HG02885 (cell line): ENCODE data around the gene IL34.
"Not testable (repeated sequence)": the region's sequence is repeated elsewhere in the genome, so short reads cannot be mapped to it uniquely, and the experiment has no call there.

Experiments
- ATAC-seq: cut with Tn5 transposase; IDR thresholded peaks from one replicate; pipeline ENCODE4 v1.9.1; 2021; ENCODE audit warnings: mild to moderate bottlenecking; ENCODE audit not compliant: unreplicated experiment, poor library complexity

The IL34 gene

DNA sequence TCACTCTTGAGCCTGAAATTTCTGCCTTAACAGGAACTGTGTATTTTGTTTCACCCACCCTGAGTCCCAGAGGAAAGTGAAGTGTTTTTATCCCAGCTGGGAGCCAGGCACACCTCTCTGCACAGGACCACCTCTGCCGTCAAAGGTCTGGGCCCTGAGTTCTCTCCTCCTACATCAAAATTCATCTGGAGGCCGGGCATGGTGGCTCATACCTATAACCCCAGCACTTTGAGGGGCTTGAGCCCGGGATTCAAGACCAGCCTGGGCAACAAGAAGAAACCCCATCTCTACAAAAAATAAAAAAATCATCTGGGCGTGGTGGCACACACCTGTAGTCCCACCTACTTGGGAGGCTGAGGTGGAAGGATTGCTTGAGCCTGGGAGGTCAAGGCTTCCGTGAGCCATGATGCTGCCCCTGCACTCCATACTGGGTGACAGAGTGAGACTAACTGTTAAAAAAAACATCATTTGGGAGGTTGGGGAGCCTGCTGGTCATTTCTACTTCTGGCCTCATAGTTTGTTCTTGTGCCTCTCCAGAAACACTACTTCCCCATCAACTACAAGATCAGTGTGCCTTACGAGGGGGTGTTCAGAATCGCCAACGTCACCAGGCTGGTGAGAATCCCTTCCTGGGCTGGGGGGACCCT, 9.8 kb downstream of the IL34 start:
- ATAC-seq: no peak

DNA sequence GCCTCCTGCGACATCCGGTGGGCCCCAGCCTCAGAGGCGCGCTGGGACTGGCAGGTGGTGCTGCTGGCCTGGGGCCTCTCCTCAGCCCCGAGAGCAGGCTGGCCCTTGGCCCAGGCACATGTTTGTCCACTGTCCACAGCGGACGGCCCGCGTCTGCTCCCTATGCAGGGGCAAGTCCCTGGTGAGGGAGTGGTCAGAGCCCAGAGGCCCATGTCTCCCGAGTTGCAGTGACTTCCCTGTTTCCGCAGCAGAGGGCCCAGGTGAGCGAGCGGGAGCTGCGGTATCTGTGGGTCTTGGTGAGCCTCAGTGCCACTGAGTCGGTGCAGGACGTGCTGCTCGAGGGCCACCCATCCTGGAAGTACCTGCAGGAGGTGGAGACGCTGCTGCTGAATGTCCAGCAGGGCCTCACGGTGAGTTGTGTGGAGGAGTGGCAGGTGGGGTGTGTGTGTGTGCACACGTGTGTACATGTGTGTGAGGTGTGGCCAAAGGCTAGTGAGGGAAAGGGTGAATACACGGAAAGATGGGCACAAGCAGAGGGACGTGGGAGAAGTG, 10.4 kb downstream of the IL34 start:
- no peak for ATAC-seq

DNA sequence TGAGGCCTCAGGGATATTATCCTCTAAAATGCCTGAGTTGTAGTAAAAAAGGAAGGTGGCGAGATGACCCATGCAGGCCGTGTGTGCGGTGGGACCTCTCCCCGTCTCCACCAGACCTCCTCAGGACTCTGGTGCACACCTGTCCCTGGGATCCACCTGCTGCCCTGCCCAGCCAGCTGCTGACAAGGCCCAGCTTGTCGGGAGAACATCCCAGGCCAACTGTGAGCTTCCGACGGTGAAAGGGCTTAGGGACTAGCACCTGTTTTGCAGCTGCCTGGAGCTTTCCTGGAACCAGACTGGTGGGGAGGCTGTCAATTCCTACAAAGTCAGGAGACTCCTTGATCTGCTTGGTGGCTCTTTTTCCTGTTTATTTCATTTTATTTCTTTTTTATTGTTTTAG, 11.6 kb downstream of the IL34 start:
- ATAC-seq: no peak

DNA sequence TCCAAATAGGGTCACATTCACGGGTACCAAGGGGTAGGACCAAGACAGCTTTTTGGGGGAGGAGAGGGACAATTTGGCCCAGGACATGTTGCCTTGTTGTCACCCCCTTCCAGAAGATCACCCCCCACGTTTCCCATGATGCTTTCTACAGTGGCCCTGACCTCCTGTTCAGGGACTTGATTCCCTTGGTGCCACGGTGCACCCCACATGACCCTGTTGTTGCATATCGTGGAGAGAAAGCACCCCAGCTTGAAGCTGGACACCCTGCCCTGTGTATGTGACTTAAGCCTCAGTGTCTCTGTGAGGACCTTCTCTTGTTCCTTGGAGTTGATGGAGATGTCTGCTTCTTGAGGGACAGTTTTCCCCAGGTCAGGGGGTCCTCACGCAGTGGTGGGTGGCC, 12.6 kb downstream of the IL34 start:
- no peak for ATAC-seq

DNA sequence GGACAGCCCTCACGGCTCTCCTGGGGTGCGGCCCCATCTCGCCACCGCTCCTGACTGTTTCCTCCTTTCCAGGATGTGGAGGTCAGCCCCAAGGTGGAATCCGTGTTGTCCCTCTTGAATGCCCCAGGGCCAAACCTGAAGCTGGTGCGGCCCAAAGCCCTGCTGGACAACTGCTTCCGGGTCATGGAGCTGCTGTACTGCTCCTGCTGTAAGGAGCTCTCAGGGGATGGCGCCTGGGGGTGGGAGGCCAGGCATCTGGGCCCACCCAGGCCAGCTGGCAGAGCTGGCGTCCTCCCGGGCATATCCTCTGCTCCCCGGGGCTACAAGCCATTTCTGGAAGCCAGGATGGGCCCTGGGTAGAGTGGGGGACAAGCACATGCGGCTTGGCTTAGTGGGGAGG, 13.2 kb downstream of the IL34 start:
- ATAC-seq: no peak

DNA sequence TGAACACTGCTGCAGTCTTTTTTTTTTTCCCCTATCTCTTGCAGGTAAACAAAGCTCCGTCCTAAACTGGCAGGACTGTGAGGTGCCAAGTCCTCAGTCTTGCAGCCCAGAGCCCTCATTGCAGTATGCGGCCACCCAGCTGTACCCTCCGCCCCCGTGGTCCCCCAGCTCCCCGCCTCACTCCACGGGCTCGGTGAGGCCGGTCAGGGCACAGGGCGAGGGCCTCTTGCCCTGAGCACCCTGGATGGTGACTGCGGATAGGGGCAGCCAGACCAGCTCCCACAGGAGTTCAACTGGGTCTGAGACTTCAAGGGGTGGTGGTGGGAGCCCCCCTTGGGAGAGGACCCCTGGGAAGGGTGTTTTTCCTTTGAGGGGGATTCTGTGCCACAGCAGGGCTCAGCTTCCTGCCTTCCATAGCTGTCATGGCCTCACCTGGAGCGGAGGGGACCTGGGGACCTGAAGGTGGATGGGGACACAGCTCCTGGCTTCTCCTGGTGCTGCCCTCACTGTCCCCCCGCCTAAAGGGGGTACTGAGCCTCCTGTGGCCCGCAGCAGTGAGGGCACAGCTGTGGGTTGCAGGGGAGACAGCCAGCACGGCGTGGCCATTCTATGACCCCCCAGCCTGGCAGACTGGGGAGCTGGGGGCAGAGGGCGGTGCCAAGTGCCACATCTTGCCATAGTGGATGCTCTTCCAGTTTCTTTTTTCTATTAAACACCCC, 13.8 kb downstream of the IL34 start:
- ATAC-seq: no peak

DNA sequence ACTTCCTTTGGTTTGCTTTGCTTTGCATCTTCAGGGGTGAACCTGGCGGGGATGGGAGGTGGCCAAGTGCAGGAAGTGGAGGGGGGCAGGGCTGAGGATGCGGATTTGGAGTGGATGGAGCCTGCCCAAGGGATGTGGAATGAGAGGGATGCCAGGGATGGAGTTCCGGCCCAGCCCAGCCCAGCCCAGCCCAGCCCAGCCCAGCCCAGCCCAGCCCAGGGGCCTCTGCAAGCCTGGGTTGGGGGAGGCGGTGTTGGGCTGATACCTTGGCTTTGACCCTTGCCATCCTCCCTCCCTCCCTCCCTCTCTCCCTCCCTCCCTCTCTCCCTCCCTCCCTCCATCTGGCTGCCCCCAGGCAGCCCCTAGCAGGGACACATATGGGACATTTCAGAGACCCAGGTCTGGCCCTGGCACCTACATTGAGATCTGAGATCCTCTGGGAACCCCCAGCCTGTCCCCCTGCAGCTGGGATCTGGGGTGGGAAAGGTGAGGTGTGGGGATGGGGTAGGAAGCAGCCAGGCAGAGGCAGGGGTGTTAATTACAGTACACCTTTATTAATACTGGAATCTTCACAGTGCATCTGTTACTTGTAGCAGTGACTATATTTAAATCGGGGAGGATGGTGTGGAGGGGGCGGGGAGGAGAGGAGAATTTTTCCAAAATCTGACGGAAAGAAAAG, 14.5 kb downstream of the IL34 start:
- ATAC-seq: no peak

DNA sequence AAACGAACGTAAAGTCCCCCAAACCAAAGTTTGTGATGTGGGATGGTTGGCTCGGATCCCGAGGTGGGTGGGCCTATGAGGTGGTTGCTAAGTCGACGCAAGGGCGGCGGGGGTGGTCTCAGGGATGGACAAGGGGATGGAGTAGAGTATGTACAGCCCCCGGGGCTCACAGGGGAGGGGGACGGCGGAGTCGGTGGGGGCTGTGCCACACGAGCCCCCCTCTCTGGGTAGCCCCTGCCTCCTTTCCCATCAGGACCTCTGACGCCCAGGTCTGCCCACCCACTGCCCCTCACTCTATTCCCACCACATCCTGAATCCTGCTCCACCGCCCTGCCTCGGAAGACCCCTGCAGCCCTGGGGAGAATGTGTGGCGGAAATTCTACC, 15.2 kb downstream of the IL34 start:
- no peak for ATAC-seq

DNA sequence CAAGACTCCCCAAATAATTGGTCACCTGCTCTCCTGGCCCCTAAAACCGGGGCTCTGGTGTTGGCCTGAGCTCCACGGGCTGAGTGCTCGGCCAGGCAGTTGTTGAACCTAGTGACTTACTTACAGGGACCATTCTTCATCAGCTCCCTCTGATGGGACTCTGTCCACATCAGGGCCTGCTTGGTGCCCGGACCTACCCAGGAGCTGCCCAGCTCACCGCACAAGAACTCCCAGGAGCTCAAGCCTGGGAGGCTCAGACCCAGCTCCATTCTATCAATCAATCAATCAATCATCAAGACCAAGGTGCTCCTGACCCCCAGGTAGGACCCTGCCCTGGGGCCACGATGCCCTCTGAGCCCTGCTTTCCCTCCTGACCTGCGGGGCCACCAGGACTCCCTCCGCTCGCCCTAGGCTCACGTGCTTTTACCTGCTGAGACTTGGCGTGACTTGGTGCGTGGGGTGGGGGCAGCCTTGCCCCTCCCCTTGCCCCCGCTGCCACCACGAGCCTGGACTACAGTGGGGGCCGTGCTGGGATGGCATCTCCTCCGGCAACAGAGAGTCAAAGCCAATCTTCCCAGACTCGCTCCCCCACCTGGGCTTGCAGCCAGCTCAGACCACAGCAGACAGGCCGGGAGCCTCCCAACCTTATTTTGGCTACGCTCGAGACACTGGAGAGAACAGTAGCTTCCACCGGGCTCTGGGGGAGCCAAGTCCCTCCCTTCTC, 15.7 kb downstream of the IL34 start:
- ATAC-seq: no peak

DNA sequence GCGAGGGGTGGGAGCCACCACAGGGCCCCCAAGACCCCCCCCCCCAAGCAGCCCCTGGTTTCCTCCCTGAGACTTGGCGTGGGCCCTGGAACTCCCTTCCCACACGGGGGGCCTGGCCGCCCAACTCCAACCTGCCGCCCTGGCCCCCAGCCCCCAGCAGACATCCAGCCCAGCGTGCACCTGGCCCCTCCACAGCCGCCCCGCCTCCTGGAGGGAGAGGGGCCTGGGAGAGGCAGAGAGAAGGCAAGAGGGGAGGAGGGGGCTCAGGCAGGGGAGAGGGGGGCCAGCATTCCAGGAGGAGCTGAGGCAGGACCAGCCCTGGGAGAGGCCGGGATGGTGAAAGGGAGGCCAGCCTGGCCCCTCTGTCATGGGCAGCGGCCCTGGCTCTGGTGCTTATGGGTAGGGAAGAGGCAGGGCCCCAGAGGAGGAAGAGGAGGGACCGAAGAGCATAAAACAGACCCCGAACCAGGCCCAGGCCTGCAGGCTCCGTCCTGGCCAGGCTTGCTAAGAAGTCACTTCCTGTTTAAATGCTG, 16.7 kb downstream of the IL34 start:
- no peak for ATAC-seq

DNA sequence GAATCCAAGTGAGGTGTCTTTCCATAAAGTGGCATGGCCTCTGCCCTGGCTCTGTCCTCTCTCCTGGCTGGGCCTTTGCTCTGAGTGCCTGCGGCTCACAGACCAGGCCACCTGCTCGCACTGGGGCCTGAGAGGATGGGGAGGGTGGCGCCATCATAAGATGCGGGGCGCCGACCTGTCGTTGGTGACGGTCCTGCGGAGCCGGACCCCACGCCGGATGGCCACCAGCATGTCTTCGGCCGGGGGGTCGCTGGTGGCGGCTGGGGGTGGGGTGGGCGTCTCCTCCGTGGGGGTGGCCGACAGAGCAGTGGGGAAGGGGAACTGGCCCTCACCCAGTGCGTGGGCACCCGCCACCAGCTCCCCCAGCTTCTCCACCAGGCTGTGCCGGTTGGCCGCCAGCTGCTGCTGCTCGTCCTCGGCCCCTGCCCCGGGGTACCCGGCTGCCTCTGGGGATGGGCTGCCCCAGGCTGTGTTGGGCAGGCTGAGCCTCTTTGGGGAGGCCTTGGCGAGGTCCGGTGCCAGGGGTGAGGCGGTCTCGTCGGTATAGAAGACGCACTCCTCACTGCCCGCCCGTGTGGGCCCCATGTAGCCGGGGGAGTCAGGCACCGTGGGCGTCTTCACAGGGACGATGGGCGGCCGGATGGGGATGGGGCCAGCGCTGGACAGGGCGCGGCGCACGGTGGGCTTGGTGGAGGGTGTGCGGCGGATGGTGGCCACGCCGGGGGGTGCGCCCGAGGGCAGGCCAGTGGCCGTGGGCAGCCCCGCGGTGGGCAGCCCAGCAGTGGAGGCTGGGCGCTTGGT, 17.4 kb downstream of the IL34 start:
- ATAC-seq: no peak

DNA sequence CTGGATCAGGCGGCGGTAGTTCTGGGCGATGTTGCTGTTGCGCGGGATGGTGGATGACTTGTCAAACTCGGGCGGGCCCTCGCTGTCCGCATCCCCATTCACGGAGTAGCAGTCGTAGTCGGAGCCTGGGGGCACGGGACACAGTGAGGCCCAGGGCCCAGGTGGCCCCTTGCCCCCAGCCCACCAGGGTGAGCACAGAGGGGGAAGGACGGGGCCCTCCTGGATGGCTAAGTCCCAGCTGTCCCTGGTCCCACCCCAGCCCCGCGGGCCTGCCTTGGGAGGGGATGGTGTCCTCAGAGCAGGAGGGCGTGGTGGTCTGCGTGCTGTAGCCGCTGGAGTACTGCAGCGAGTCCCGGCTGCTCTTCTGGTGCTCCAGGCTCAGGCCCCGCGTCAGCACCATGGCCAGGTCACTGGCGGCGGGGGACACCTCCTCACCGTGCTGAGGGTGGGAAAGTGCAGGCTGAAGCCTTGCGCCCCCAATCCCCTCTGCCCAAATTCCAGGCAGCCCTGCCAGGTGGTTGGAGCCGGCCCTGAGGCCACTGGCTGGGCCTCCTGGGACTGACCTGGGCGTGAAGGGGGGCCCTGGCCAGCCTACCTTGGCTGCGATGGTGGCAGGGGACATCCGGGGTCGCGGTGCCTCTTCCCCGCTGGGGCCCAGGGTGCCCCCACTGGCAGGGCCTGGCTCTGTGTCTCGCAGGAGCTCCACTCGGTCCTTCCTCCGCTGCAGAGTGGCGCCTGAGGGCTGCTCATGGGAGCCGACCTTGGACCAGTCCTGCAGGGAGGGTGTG, 18.2 kb downstream of the IL34 start:
- no peak for ATAC-seq

DNA sequence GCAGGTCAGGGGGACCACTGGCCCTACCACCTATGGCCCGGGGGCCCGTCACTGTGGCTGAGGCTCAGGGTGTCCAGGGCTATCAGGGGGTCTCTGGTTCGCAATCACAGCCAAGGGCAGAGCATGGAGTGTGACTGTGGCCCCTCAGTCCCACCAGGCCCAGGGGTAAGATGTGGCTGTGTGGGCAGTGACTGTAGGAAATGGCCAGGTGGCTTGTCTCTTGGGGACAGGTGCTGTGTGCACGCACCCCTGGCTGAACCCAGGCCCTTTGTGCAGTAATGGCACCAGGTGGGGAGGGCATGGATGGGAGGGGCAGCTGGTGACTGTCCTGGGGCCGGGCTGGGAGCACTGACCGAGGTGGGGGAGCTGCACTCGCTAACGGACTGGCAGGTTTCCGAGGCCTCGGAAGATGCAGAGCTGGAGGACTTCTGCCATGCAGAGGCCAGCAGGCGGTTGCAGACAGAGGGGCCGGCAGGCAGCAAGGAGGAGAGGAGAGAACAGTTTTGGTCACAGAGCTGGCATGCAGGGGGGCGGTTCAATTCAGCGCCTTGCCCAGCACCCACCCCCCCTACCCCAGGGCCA, 18.8 kb downstream of the IL34 start:
- no peak for ATAC-seq

DNA sequence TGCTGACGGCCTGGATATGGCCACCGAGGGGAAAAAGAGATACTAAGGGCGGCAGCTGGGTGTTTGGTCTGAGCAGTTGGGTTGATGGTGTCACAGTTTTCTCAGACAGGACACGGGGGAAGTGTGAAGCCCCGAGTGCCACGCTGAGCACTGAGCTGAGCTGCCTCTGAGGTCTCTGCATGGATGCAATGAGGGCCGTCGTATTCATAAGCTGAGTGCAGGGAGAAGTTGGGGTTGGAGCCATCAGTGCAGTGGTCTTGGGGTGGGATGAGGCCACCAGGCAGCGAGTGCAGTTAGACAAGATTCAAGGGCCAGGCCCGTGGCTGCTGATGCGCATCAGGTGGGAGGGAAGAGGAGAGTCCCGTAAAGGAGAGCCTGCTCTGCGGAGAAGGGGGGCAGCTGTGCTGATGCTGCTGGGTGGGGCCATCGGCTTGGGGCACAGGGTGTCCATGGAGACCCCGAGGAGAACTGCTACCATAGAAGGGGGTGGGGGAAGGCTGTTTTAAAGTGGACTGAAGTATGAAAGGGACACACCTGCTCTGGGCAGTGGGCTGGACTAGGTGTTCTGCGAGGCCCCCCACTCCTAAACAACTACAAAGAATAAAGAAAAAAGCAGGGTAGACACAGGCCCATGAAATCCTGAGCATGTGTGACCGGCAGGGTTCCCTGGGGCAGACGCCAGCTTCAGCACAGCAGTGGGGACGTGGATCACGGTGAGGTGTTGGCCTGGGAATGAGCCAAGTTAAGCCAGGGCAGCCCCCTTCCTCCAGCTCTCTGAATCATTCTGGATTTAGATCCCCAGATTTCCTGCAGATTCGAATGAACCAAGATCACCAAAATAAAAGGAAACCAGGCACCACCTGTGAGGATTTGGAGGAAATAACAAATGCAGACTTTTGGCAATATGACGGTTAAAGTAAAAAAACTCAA, 19.7 kb downstream of the IL34 start:
- no peak for ATAC-seq

DNA sequence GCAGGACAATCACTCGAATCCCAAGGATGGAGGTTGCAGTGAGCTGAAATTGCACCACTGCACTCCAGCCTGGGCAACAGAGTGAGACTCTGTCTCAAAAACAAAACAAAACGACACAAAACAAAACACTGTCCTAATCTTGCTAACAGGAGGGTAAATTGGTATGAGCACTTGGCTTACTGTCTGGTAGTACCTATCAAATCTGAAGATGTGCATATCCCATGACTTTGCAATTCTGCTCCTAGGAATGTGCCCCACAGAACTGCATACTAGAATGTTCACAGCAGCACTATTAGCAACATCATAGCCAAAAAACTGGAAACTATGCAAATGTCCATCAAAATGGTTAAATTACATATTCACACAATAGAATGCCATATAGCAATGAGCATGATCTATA, 23.8 kb downstream of the IL34 start:
- ATAC-seq: no peak

DNA sequence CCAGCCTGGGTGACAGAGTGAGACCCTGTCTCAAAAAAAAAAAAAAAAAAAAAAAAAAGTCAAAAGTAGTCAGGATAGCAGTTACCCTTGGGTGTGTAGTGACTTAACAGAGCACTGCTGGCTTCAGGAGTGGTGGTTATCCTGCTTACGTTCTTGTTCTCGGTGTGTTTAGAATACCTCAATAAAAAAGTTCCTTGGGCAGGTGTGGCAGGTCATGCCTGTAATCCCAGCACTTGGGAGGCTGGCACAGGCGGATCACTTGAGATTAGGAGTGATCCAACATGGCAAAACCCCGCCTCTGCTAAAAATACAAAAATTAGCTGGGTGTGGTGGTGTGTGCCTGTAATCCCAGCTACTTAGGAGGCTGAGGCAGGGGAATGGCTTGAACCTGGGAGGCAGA, 24.6 kb downstream of the IL34 start:
- ATAC-seq: not testable (repeated sequence)

DNA sequence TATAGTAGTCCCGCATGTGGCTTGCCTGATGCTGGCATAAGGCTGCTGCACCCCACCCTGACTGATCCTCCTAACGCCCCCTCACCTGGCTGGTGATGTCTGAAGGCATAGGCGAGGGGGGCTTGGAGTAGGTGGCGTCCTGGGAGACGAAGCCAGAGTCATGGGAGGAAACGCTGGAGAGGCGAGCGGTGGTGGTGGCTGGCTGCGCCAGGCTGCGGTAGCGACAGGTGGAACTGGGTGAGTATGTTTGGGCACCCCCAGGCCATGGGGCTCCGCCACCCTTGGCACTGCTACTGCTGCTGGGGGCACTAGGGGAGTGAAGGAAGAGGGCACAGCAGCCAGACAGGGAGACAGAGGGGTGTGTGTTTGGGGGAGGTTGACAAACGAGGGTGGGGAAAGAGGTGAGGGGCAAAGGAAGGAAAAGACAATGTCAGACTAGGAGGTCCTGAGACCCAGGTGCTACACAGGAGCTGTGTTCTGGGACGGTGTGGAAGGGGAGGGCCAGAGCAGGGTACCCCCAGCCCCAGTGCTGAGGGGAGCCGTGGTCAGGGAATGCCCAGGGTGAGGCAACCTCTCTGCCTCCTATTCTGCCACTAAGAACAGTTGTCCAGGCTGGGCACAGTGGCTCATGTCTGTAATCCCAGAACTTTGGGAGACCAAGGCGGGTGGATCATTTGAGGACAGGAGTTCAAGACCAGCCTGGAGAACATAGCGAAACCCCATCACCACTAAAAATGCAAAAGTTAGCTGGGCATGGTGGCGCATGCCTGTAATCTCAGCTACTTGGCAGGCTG, 28.1 kb downstream of the IL34 start:
- ATAC-seq: no peak
